ENCODE measurements around the gene PRDM2.

Gene PRDM2

GRCh38 chr1:13699936-13700520 is at the start of gene PRDM2:
PRDM2 (plus strand) TSS chr1:13700188; CDS start chr1:13715606, 15,418 bp downstream.
- H3K4me3 ChIP-seq (ENCODE audit: low read length): peak within 1 kb of the TSS; percentile 58
- DNase-seq (ENCODE audit: low read depth): peak; percentile 48
- no peak for TF ChIP-seq CTCF (IDR thresholded peaks at IDR 0.05; ENCODE audit: insufficient read depth, low read depth, low read length, missing control alignments)

- H3K4me3 ChIP-seq (ENCODE audit: low read length): no peak overlapping the region
- peak; percentile 84 for DNase-seq (ENCODE audit: low read depth)
- no peak for TF ChIP-seq CTCF (IDR thresholded peaks at IDR 0.05; ENCODE audit: insufficient read depth, low read depth, low read length, missing control alignments)
Observed at GRCh38 chr1:13651279-13651678, 48.7 kb upstream of the PRDM2 start.

GRCh38 chr1:13652238-13652637 is 47.8 kb upstream of the PRDM2 start:
- DNase-seq (ENCODE audit: low read depth): no peak
- no peak for TF ChIP-seq CTCF (IDR thresholded peaks at IDR 0.05; ENCODE audit: insufficient read depth, low read depth, low read length, missing control alignments)

GRCh38 chr1:13661539-13661938 is 38.4 kb upstream of the PRDM2 start:
- TF ChIP-seq CTCF (IDR thresholded peaks at IDR 0.05; ENCODE audit: insufficient read depth, low read depth, low read length, missing control alignments): no peak
- peak; percentile 32 for DNase-seq (ENCODE audit: low read depth)
- no peak overlapping the region for H3K4me3 ChIP-seq (ENCODE audit: low read length)

More at GRCh38 chr1:13652238-13652637, 47.8 kb upstream of the PRDM2 start:
- no peak overlapping the region for H3K4me3 ChIP-seq (ENCODE audit: low read length)

GRCh38 chr1:13662493-13662892 is 37.5 kb upstream of the PRDM2 start:
- no peak for DNase-seq (ENCODE audit: low read depth)
- H3K4me3 ChIP-seq (ENCODE audit: low read length): no peak overlapping the region
- TF ChIP-seq CTCF (IDR thresholded peaks at IDR 0.05; ENCODE audit: insufficient read depth, low read depth, low read length, missing control alignments): no peak

GRCh38 chr1:13663969-13664368 is 36.0 kb upstream of the PRDM2 start:
- peak; percentile 65 for DNase-seq (ENCODE audit: low read depth)
- no peak overlapping the region for H3K4me3 ChIP-seq (ENCODE audit: low read length)
- TF ChIP-seq CTCF (IDR thresholded peaks at IDR 0.05; ENCODE audit: insufficient read depth, low read depth, low read length, missing control alignments): no peak

- DNase-seq (ENCODE audit: low read depth): peak; percentile 94
- TF ChIP-seq CTCF (IDR thresholded peaks at IDR 0.05; ENCODE audit: insufficient read depth, low read depth, low read length, missing control alignments): no peak
- no peak overlapping the region for H3K4me3 ChIP-seq (ENCODE audit: low read length)
Observed at GRCh38 chr1:13664451-13664850, 35.5 kb upstream of the PRDM2 start.
